ENCODE data around the gene PI4K2A.

GRCh38 chr10:97703398-97704067 lies 63.1 kb downstream of the PI4K2A start:
- TF ChIP-seq POLR2A (IDR thresholded peaks at IDR 0.05) (no peak), CTCF (IDR thresholded peaks at IDR 0.05 in 4 of 5, conservative IDR thresholded peaks at IDR 0.05 in 1 of 5) (no peak)

Measured in gastrocnemius medialis (tissue), 4 donors.